Inflammatory macrophage treated with lipopolysaccharide for 1 hour (primary cell): ENCODE data around the gene MTMR3.
"Not testable (repeated sequence)": the region's sequence is repeated elsewhere in the genome, so short reads cannot be mapped to it uniquely, and the experiment has no call there.

ENCODE experiments used
- DNase-seq, 2 donors: peaks; one replicate each; pipeline ENCODE4 v3.0.0-alpha.2; 2020 to 2022

MTMR3 gene

GRCh38 chr22:29883045-29883774 is at the start of gene MTMR3:
TSS of gene MTMR3 (plus strand) at chr22:29883174. CDS start at chr22:29971060, 87,886 bp downstream.
- peak; percentile 88 to 97 for DNase-seq

- DNase-seq, result no peak
These were observed 49.5 kb upstream of the MTMR3 start for GRCh38 chr22:29833392-29833965.

- DNase-seq, result no peak
These were observed 48.9 kb upstream of the MTMR3 start for GRCh38 chr22:29834046-29834445.

GRCh38 chr22:29836791-29837370 is 46.1 kb upstream of the MTMR3 start:
- DNase-seq, result not testable (repeated sequence)

- peak; percentile 99 to 100 for DNase-seq
These were observed 45.0 kb upstream of the MTMR3 start, which contains the start of gene ASCC2 for GRCh38 chr22:29837741-29838598. TSS of gene ASCC2 (minus strand) at chr22:29838274. CDS start at chr22:29832325, 5,949 bp downstream.

- DNase-seq, result no peak
These were observed 44.4 kb upstream of the MTMR3 start for GRCh38 chr22:29838599-29838956.

- DNase-seq, result no peak
These were observed 43.9 kb upstream of the MTMR3 start for GRCh38 chr22:29839039-29839438.

- peak; percentile 33 to 70 for DNase-seq
These were observed 42.5 kb upstream of the MTMR3 start for GRCh38 chr22:29840498-29840897.

- DNase-seq, result no peak
These were observed 40.8 kb upstream of the MTMR3 start for GRCh38 chr22:29842172-29842571.

- DNase-seq, result peak; percentile 22 to 62
These were observed 40.2 kb upstream of the MTMR3 start for GRCh38 chr22:29842740-29843139.

- DNase-seq, result no peak
These were observed 36.7 kb upstream of the MTMR3 start for GRCh38 chr22:29846290-29846689.

- peak in 1 of 2 donors; percentile 42 for DNase-seq
These were observed 34.9 kb upstream of the MTMR3 start for GRCh38 chr22:29848111-29848510.

GRCh38 chr22:29854432-29854831 is 28.5 kb upstream of the MTMR3 start:
- DNase-seq, result no peak

- peak; percentile 51 to 52 for DNase-seq
These were observed 27.3 kb upstream of the MTMR3 start for GRCh38 chr22:29855611-29856181.

- no peak for DNase-seq
These were observed 26.5 kb upstream of the MTMR3 start for GRCh38 chr22:29856496-29856895.

GRCh38 chr22:29859030-29859429 is 23.9 kb upstream of the MTMR3 start:
- DNase-seq, result not testable (repeated sequence)

- peak; percentile 52 to 71 for DNase-seq
These were observed 22.8 kb upstream of the MTMR3 start for GRCh38 chr22:29860006-29860766.

- DNase-seq, result no peak
These were observed 21.2 kb upstream of the MTMR3 start for GRCh38 chr22:29861672-29862297.

GRCh38 chr22:29865572-29865971 is 17.4 kb upstream of the MTMR3 start:
- DNase-seq, result not testable (repeated sequence)

- DNase-seq, result no peak
These were observed 15.7 kb upstream of the MTMR3 start for GRCh38 chr22:29867260-29867659.

- no peak for DNase-seq
These were observed 15.1 kb upstream of the MTMR3 start for GRCh38 chr22:29867851-29868250.
